ENCODE data around the gene LXN.

The LXN gene

GRCh38 chr3:158668506-158668905 lies 3.9 kb downstream of the LXN start:
- no peak for ATAC-seq

- ATAC-seq = no peak
These were observed 6.0 kb downstream of the LXN start for GRCh38 chr3:158666416-158666815.

- no peak for ATAC-seq
These were observed 8.6 kb downstream of the LXN start for GRCh38 chr3:158663832-158664231.

- ATAC-seq = no peak
These were observed 9.2 kb downstream of the LXN start for GRCh38 chr3:158663246-158663645.

GRCh38 chr3:158660711-158661110 lies 11.7 kb downstream of the LXN start:
- ATAC-seq = no peak

- ATAC-seq = peak; percentile 61 to 88
These were observed 12.8 kb downstream of the LXN start for GRCh38 chr3:158659454-158660237.

- peak; percentile 48 for ATAC-seq
These were observed 13.6 kb downstream of the LXN start for GRCh38 chr3:158658889-158659288.

GRCh38 chr3:158652463-158652862 lies 20.0 kb downstream of the LXN start:
- no peak for ATAC-seq

GRCh38 chr3:158651192-158651591 lies 21.3 kb downstream of the LXN start:
- ATAC-seq = peak; percentile 76 to 88

- ATAC-seq = no peak
These were observed 22.7 kb downstream of the LXN start for GRCh38 chr3:158649791-158650190.

- peak; percentile 95 to 96 for ATAC-seq
These were observed 28.0 kb downstream of the LXN start, which contains the start of gene GFM1 for GRCh38 chr3:158644345-158644908. GFM1 (plus strand) TSS chr3:158644527; CDS start chr3:158644635, 108 bp downstream.

GRCh38 chr3:158642474-158643210 lies 29.8 kb downstream of the LXN start:
- ATAC-seq = no peak

- no peak for ATAC-seq
These were observed 30.4 kb downstream of the LXN start for GRCh38 chr3:158642005-158642404.

GRCh38 chr3:158640646-158641045 lies 31.8 kb downstream of the LXN start:
- no peak for ATAC-seq

GRCh38 chr3:158631981-158632380 lies 40.5 kb downstream of the LXN start:
- ATAC-seq = no peak

GRCh38 chr3:158625881-158626280 lies 46.6 kb downstream of the LXN start:
- ATAC-seq = no peak

- ATAC-seq = no peak
These were observed 54.2 kb downstream of the LXN start for GRCh38 chr3:158617982-158618875.

Measured in activated CD4-positive, CD25-positive, alpha-beta regulatory T cell treated with anti-CD3 and anti-CD28 coated beads, Interleukin-2, amount 50 U/mL, for 24 hours (primary cell).